Activated naive CD4-positive, alpha-beta T cell treated with anti-CD3 and anti-CD28 coated beads, Interleukin-2, amount 10 ng/mL, durations not matched to agents 7 days and 5 days (primary cell): ENCODE data around the gene MRPL36.
A peak's percentile ranks its signal among the peaks of the same experiment; 100 is the strongest.
"Not testable (repeated sequence)": the region's sequence is repeated elsewhere in the genome, so short reads cannot be mapped to it uniquely, and the experiment has no call there.

Experiments
- CTCF ChIA-PET: fragments of 350-600 bp; sonication (Branson Sonifier 250); formaldehyde crosslinking; loops from one replicate; lab custom pipeline; 2021; ENCODE audit warnings: antibody characterized with exemption; lab: Charles Lee
- DNase-seq: peaks from one replicate; pipeline ENCODE4 v3.0.0-alpha.2; 2020
- H3K27ac Mint-ChIP-seq: one replicate; pipeline ENCODE4 v1.8.0; 2021; ENCODE audit warnings: mild to moderate bottlenecking, moderate library complexity, mixed read lengths
- H3K27me3 Mint-ChIP-seq: one replicate; pipeline ENCODE4 v1.8.0; 2021; ENCODE audit warnings: mild to moderate bottlenecking, mixed read lengths
- H3K36me3 Mint-ChIP-seq: one replicate; pipeline ENCODE4 v1.8.0; 2021; ENCODE audit warnings: mixed read lengths
- H3K4me1 Mint-ChIP-seq: one replicate; pipeline ENCODE4 v1.8.0; 2021; ENCODE audit warnings: mixed read lengths
- H3K4me3 Mint-ChIP-seq: one replicate; pipeline ENCODE4 v1.8.0; 2021; ENCODE audit warnings: mild to moderate bottlenecking, moderate library complexity, mixed read lengths
- H3K9me3 Mint-ChIP-seq: one replicate; pipeline ENCODE4 v1.8.0; 2021; ENCODE audit warnings: mixed read lengths

The MRPL36 gene

DNA sequence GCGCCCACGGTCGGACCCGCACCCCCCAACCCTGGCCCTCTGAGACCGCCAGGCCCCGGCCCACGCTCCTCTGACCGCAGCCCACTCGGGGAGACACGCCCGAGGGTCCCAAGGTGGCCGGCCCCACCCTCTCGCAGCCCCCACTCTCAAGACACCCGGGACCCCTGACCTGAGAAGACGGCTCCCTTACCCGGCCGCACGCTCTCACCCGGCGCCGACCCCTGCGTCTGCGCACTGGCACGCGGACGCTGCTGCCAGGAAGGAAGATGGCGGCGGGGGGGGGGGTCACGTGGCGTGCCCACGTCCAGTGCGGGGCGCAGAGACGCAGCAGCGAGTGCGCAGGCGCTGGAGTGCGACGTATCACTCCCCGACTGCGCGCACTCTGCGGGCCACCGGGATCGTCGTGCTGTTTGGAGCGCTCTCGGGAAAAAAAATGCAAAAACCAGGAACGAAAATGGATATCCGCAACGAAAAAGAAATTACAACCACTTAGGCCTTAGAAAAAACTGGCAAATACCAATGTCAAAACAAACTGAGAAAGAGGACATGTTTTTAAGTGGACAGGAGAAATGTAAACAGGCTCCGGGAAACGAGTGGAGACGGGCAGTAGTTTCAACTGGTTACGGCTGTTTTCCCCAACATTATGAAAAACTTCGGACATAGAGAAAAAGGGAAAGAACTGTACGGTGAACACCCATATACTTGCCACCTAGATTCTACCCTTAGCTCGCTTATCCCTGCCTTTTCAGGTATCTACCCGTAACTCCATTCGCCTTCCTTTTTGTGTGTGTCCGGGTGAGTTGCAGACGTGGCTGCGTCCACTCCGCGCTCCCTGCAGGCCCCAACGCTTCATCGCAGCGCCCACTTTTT lies at the start of gene MRPL36:
MRPL36 (minus strand) TSS at position 236 of the 870 bp plus-strand sequence. CDS start 902 bp downstream, outside the sequence.
- peak within 1 kb of the TSS; percentile 100 for H3K4me3 Mint-ChIP-seq
- peaks cover 52% of the 10 kb centered on the region for H3K4me1 Mint-ChIP-seq
- H3K27me3 Mint-ChIP-seq = no peaks in the 10 kb centered on the region
- peak within 1 kb of the TSS; percentile 99 for H3K27ac Mint-ChIP-seq
- CTCF ChIA-PET = interaction anchor here (0.6 to 1.1 kb wide), 2 partner anchors 21 to 29 kb away, joined by 3 read pairs; no protein-coding TSS in a partner anchor
- peak; percentile 96 for DNase-seq
- no peaks in the 10 kb centered on the region for H3K9me3 Mint-ChIP-seq
- peaks cover 46% of the 10 kb centered on the region for H3K36me3 Mint-ChIP-seq

DNA sequence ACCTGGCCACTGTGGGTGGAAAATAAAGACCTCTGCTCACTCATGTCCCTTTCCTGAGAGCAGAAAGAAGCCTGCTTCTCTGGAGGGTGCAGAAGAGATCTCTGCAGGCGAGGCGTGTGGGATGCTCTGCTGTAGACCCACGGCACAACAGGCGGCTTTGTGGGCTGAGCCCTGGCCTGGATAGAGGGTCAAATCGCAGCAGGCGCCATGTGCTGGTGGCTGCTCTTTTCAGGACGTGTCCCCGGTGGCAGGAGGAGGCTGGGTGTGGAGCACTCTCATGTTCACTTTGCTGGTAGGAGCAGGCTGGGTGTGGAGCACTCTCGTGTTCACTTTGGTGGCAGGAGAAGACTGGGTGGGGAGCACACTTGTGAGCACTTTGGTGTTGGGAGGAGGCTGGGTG lies 48.0 kb upstream of the MRPL36 start:
- CTCF ChIA-PET = no interaction called here
- no peak overlapping the region for H3K4me3 Mint-ChIP-seq
- no peak for DNase-seq
- H3K27ac Mint-ChIP-seq = no peak overlapping the region
- H3K27me3 Mint-ChIP-seq = peaks cover 60% of the 10 kb centered on the region
- no peaks in the 10 kb centered on the region for H3K9me3 Mint-ChIP-seq
- no peaks in the 10 kb centered on the region for H3K4me1 Mint-ChIP-seq
- H3K36me3 Mint-ChIP-seq = no peaks in the 10 kb centered on the region

DNA sequence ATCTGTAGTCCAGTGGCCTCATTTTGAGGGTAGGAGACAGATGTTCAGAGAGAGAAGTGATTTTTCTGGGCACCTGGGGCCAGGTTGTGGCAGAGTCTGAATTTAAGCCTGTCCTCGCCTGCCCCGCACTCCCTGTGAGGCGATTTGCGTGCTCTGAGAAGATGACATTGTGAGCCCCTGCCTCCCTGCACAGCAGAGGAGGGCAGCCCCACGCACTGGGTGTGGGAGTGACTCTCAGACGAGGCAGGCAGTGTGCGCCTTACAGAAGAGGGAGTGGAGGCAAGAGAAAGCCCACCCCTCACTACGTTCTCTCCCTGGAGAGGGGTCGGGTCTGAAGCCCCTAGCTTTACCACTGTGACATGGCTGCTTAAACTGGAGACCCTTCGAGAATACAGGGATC lies 47.4 kb upstream of the MRPL36 start:
- Mint-ChIP-seq H3K36me3 (no peaks in the 10 kb centered on the region), H3K4me3 (no peak overlapping the region), H3K27ac (no peak overlapping the region), H3K9me3 (no peaks in the 10 kb centered on the region), H3K4me1 (no peaks in the 10 kb centered on the region), H3K27me3 (peaks cover 55% of the 10 kb centered on the region)
- CTCF ChIA-PET = no interaction called here
- DNase-seq = no peak

DNA sequence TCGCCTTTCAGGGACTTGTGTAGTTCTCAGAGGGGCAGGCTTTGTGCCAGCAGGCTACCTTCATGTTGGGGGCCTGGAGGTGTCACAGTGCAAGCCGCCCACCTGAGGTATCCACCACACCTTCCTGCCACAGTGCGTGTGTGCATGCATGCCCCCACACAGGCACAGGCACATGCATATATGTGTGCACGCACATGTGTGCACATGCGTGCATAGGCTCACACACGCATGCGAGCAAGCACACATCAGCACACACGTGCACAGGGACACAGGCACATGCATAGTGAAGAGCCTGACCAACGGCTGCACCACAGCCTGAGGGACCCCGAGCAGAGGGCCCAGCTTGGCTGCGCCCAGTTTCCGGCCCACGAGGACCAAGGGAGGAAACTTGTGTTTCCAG lies 46.9 kb upstream of the MRPL36 start:
- CTCF ChIA-PET = no interaction called here
- Mint-ChIP-seq H3K36me3 (no peaks in the 10 kb centered on the region), H3K4me3 (no peak overlapping the region), H3K27me3 (peaks cover 50% of the 10 kb centered on the region), H3K9me3 (no peaks in the 10 kb centered on the region), H3K27ac (no peak overlapping the region), H3K4me1 (no peaks in the 10 kb centered on the region)
- no peak for DNase-seq

DNA sequence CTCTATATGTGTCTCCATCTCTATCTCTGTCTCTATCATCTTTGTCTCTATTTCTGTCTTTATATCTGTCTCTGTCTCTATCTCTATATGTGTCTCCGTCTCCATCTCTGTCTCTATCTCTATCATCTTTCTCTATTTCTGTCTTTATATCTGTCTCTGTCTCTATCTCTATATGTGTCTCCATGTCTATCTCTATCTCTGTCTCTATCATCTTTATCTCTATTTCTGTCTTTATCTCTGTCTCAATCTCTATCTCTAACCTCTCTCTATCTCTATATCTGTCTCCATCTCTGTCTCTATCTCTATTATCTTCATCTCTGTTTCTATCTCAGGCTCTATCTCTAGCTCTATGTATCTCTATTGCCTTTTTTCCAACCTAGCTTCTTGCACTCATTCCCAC lies 46.1 kb upstream of the MRPL36 start:
- CTCF ChIA-PET = no interaction called here
- no peaks in the 10 kb centered on the region for H3K36me3 Mint-ChIP-seq
- H3K27ac Mint-ChIP-seq = no peak overlapping the region
- no peaks in the 10 kb centered on the region for H3K9me3 Mint-ChIP-seq
- DNase-seq = no peak
- no peak overlapping the region for H3K4me3 Mint-ChIP-seq
- H3K4me1 Mint-ChIP-seq = no peaks in the 10 kb centered on the region
- peaks cover 49% of the 10 kb centered on the region for H3K27me3 Mint-ChIP-seq

DNA sequence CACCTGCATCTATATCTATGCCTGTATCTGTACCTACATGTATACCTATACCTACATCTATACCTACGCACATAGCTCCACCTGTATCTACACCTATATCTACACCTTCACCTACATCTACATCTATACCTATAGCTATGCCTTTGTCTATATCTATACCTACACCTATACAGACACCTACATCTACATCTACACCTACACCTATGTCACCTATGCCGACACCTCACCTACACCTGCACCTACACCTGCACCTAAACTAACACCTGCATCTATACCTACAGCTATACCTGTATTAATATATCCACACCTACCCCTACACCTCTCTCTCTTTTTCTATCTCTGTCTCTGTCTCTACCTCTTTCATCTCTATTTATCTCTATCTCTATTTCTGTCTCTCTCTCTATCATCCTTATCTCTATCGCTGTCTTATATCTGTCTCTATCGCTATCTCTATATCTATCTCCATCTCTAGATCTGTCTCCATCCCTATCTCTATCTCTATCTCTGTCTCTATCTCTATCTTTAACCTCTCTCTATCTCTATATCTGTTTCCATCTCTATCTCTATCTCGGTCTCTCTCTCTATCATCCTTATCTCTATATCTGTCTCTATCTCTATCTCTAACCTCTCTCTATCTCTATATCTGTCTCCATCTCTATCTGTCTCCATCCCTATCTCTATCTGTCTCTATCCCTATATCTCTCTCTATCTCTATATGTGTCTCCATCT lies 45.2 kb upstream of the MRPL36 start:
- H3K4me3 Mint-ChIP-seq = no peak overlapping the region

DNA sequence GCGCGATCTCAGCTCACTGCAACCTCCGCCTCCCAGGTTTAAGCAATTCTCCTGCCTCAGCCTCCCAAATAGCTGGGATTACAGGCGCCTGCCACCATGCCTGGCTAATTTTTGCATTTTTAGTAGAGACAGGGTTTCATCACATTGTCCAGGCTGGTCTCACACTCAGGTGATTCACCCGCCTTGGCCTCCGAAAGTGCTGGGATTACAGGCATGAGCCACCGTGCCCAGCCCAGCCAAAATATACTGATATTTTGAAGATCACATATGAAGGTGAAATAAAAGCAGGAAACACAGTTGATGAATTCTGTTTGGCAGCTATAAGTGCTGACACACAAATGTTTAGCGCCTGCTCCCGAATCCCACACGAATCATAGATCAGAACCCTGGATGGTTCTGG lies 44.1 kb upstream of the MRPL36 start:
- H3K4me3 Mint-ChIP-seq, H3K4me1 Mint-ChIP-seq, H3K9me3 Mint-ChIP-seq, H3K36me3 Mint-ChIP-seq, CTCF ChIA-PET, H3K27ac Mint-ChIP-seq, DNase-seq: not testable (repeated sequence)
- H3K27me3 Mint-ChIP-seq = peaks cover 38% of the 10 kb centered on the region

More for the DNA sequence above, 45.2 kb upstream of the MRPL36 start:
- peaks cover 43% of the 10 kb centered on the region for H3K27me3 Mint-ChIP-seq
- no peaks in the 10 kb centered on the region for H3K9me3 Mint-ChIP-seq
- no peaks in the 10 kb centered on the region for H3K4me1 Mint-ChIP-seq
- no peak overlapping the region for H3K27ac Mint-ChIP-seq
- H3K36me3 Mint-ChIP-seq = no peaks in the 10 kb centered on the region
- CTCF ChIA-PET = interaction anchor here (0.8 kb wide), 1 partner anchor 81 kb away, joined by 3 read pairs; no protein-coding TSS in a partner anchor
- no peak for DNase-seq

DNA sequence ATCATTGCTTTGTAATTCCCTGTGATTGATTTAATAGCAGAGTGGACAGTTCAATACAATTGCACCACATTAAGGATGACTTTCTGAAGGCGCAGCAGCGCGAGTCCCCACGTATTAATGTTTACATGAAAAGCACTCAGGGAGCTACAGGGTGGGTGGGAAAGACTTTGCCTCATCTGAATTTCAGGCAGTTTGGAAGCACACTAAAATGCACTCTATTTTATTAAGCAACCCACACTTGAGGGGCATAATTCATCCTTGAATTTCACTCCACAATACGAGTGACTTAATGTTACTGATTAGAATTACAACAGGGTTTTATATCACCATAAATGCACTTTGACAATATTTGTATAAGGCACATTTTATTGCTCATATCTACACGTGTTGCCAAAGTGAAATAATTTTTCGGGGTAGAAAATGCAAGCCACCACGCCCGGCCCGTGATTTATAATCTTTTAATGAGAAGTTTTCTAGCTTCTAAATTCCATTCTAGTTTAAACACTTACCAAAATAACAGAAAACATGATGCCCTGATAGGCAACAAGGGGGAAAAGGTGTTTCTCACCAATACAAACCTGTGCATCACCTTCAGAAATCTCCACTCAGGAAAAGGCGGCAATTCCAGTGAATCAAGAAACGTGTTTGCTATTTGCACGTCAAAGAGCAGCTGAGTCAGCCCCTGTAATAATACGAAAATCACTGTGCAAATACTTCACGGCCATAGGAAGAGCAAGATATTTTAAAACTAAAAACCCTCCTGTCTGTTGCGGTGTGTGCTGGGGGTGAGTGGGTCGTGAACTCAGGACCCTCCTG lies 42.6 kb upstream of the MRPL36 start:
- DNase-seq = no peak
- Mint-ChIP-seq H3K9me3 (no peaks in the 10 kb centered on the region), H3K4me3 (no peak overlapping the region), H3K27ac (no peak overlapping the region), H3K4me1 (no peaks in the 10 kb centered on the region), H3K27me3 (peaks cover 28% of the 10 kb centered on the region), H3K36me3 (no peaks in the 10 kb centered on the region)
- CTCF ChIA-PET = no interaction called here

DNA sequence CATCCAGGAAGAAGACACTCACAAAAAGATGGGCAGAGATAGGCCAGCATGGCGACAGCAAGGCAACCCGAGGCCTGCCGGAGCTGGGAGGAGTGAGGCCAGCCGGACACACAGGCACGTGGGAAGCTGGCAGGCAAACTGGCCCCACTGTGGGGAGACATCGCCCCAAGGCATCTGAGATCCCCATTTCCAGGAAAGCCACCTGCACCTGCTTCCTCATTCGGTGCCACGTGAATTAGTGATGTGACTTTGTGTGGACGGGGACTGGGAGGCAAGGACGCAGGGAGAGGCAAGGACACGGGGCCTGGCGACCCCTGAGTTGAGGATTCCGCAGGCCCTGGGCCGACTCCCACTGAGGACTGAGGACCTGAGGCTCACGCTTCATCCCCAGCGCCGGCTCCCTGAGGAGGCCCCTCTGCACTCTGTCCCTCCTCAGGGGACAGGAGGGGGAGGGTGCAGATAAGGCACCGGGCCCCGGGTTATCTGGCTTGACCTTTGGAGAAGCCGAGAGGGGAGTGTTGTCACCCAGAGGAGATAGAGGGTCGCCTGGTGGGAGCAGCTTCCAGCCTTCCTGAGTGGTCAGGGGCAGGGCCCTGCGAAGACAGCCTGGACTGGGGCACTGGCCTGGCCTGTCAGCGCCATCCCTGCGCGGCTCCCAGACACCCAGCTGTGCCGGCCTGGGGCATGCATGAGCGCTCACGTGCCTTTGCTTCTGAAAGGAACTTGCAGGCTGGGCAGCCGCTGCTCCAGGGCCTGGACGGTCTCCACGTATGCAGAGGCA lies 41.3 kb upstream of the MRPL36 start:
- CTCF ChIA-PET = no interaction called here
- no peaks in the 10 kb centered on the region for H3K4me1 Mint-ChIP-seq
- H3K9me3 Mint-ChIP-seq = no peaks in the 10 kb centered on the region
- no peaks in the 10 kb centered on the region for H3K36me3 Mint-ChIP-seq
- no peak overlapping the region for H3K4me3 Mint-ChIP-seq
- H3K27me3 Mint-ChIP-seq = peaks cover 30% of the 10 kb centered on the region
- H3K27ac Mint-ChIP-seq = no peak overlapping the region
- DNase-seq = no peak

DNA sequence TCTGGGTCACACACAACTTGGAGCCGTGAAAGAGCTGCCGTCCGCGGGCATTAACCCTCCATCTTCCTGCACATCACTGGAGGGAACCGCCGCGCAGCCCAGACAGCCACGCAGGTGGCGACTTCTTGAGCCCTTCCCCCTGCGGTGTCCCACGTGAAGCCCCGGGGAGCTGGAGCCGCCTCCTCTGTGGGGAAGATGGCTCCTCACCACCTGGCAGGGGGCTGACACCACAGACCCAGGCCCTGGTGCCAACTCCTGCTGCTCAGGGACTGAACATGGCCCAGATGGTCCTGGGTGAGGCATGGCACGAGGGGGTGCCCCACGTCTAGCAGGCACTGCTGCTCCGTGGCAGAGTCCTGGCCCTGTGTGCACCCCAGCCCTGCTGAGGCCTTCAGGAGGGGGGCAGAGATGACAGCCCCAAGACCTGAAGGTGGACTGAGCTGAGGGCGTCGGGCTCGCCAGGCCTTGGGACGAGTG lies 40.5 kb upstream of the MRPL36 start:
- CTCF ChIA-PET = interaction anchor here (0.7 kb wide), 1 partner anchor 1522 kb away, joined by 3 read pairs; no protein-coding TSS in a partner anchor
- DNase-seq = no peak
- Mint-ChIP-seq H3K27me3 (peaks cover 36% of the 10 kb centered on the region), H3K9me3 (no peaks in the 10 kb centered on the region), H3K27ac (no peak overlapping the region), H3K36me3 (no peaks in the 10 kb centered on the region), H3K4me3 (no peak overlapping the region), H3K4me1 (no peaks in the 10 kb centered on the region)

DNA sequence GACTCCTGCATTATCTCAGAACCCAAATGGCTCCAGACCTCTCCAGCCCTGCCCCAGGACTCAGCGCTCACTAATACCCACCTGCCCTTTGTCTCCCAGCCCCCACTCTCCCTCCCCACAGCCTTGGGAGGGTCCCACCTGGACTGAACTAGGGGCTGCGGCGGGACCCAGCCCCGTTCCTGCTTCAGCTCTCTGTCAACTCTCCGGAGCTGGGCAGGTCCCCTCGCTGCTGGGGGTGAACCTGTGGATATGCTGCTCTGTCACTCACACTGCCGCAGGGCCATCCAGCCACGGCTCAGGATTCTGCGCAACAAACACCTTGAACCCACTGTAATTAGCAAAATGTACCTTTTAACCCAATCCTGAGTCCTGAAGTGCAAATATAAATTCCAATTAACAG lies 38.4 kb upstream of the MRPL36 start:
- Mint-ChIP-seq H3K36me3 (no peaks in the 10 kb centered on the region), H3K4me3 (no peak overlapping the region), H3K4me1 (no peaks in the 10 kb centered on the region), H3K27ac (no peak overlapping the region), H3K9me3 (no peaks in the 10 kb centered on the region), H3K27me3 (peaks cover 49% of the 10 kb centered on the region)
- DNase-seq = no peak
- CTCF ChIA-PET = no interaction called here

DNA sequence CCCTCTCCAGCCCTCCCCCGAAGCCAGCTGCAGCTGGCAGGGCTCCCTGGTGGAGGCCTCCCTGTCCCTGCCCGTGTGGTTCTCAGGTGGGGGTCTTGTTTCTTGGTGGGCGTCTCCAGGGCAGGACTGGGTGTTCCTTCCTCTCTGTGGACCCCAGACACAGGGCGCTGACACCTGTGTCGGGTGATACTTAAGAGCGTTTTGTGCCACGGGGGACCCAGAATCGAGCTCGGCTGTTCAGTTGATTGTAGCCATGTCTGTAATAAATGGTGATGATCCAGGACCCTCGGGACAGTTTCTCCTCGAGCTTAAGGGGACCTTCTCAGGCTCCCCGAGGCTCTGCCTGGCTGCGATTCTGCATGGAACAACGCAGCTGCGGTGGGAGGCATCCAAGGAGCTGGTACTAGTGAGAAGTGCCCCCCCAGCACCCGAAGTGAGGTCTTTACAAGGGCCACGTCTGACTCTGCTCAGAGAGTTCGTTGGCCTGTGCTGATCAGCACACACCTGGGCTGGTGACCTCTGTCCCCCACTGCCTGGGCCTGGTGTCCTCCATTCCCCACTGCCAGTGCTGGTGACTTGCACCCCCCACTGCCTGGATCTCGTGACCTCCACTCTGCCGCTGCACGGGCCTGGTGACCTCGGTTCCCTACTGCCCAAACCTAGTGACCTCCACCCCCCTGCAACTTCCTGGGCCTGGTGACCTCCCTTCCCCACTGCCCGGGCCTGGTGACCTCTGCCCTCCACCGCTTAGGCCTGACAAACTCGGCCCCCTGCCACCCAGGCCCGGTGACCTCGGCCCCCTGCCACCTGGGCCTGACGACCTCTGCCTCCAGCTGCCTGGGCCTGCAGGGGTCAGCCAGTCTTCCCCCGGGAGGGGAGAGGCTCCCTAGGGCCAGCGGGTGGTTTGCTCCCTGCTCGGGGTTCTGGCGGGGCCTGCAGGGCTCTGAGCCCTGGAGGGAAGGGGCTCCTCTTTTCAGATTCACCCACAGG lies 37.5 kb upstream of the MRPL36 start:
- Mint-ChIP-seq H3K4me3 (no peak overlapping the region), H3K9me3 (no peaks in the 10 kb centered on the region), H3K4me1 (no peaks in the 10 kb centered on the region), H3K27me3 (peaks cover 49% of the 10 kb centered on the region), H3K27ac (peak overlapping the region; percentile 52), H3K36me3 (no peaks in the 10 kb centered on the region)
- no peak for DNase-seq
- CTCF ChIA-PET = no interaction called here
